Ishikawa (cell line): ENCODE measurements around the gene FOXA3.

ENCODE experiments used
- MAX ChIP-seq: IDR thresholded peaks from 2 replicates; pipeline ENCODE4 v1.6.1; 2012
- ZBTB7A ChIP-seq: IDR thresholded peaks from 2 replicates; pipeline ENCODE4 v1.6.1; 2012; ENCODE audit warnings: low read depth

DNA sequence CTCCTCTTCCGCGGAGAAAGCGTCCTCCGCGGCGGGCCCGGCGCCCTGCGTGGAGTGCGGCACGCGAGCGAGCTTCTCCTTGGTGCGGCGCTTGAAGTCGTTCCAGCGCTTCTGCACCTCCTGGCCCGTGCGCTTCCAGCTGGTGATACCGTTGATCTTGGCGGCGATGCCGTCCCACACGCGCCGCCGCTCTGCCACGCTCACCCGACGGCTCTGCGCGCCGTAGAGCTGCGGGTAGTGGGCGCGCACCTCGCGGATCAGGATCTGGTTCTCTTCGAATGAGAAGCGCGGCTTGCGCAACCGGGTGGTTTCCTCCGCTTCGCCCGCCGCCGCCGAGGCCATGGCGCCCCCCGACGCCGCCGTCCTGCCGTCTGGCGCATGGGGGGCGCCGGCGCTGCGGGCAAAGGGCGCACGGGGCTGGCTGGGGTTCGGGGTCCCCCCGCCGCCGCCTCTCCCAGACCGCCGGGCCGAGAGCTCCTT lies 37.3 kb downstream of the FOXA3 start:
- no peak for TF ChIP-seq MAX
- TF ChIP-seq ZBTB7A = no peak
